ENCODE data around the gene ASTN2.
"Not testable (repeated sequence)": the region's sequence is repeated elsewhere in the genome, so short reads cannot be mapped to it uniquely, and the experiment has no call there.

ASTN2 gene

DNA sequence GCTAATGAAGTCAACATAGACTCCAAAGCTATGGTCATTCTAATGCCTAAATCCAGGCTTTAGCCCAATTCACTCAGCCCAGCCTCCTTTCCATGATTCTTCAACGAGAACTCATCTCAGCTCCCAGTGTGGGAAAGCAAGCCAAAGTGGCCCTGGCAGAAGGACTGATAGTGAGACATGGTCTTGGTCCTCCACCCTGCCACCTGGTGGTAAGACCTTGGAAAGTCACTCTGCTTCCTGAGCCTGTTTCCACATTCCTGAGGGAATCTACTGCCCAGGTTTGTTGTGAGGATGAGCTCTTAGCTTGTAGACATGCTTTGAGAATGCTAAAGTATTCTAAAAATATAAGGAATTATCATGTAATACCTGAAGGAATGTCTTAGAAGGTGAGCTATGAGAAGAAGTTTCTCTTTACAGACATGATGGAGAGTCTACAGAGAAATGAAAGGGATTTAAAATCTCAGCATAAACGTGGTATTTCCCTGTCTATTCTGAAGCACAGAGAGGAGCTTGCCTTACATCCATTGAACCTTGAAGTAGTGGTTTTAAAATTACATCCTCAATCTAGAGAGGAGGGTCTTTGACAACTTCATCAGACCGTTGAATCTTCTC, 554.2 kb downstream of the ASTN2 start:
- Histone ChIP-seq H3K27ac (ENCODE audit: low read depth, low read length) (no peak overlapping the region), H3K27me3 (ENCODE audit: control insufficient read depth in 1 of 2, insufficient read depth in 2 of 2, low read length in 2 of 2) (peaks cover 0 to 4% of the 10 kb centered on the region in 2 donors)

DNA sequence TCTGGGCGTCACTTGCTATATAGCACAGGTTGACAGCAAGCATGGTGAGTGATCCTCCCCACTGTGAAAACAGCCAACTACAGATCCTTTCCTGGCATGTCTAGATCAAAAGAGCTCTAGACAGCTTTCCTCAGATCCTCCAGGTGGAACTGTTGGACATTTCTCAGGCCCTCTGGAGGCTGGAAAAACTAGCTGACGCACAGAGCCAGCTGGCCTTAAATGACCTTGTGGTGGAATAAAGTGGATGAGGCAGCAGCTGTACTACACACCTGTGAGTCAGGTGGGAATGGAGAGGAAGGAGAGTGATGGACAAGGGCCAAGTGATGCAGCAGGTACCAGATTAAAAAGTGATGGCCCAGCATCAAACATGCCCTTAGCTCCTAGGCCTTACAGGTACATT, 555.1 kb downstream of the ASTN2 start:
- Histone ChIP-seq H3K9me3 (ENCODE audit: low read length) (no peaks in the 10 kb centered on the region), H3K27me3 (ENCODE audit: control insufficient read depth in 1 of 2, insufficient read depth in 2 of 2, low read length in 2 of 2) (peaks cover 0 to 4% of the 10 kb centered on the region in 2 donors), H3K4me1 (ENCODE audit: insufficient read depth, low read length) (no peaks in the 10 kb centered on the region), H3K36me3 (ENCODE audit: insufficient read depth, low read length) (no peaks in the 10 kb centered on the region), H3K9ac (ENCODE audit: low read length) (no peak overlapping the region), H3K27ac (ENCODE audit: low read depth, low read length) (no peak overlapping the region), H3K4me3 (ENCODE audit: low read depth in 1 of 2, low read length in 2 of 2) (no peak overlapping the region)

More for the DNA sequence above, 554.2 kb downstream of the ASTN2 start:
- Histone ChIP-seq H3K4me1 (ENCODE audit: insufficient read depth, low read length) (no peaks in the 10 kb centered on the region), H3K9ac (ENCODE audit: low read length) (no peak overlapping the region), H3K9me3 (ENCODE audit: low read length) (no peaks in the 10 kb centered on the region), H3K4me3 (ENCODE audit: low read depth in 1 of 2, low read length in 2 of 2) (no peak overlapping the region), H3K36me3 (ENCODE audit: insufficient read depth, low read length) (no peaks in the 10 kb centered on the region)

DNA sequence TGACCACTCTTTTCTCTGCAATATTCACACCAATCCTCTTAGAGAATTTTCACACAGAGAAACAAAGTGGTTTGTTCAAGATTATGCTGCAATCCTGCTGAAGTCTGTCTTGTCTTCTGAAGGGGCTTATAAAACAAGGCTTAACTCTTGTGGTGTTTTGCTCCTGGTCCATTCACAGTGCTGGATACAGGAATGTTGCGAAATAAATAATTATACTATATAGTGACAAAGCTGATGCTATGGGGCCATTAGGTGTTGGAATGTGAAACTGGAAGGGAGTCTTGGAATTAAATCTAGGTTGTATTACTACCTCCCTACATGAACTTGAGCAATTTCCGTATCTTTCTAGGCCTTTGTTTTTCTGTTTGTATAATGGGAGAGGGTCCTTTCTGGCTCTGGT, 557.5 kb downstream of the ASTN2 start:
- no peaks in the 10 kb centered on the region for H3K36me3 ChIP-seq (ENCODE audit: insufficient read depth, low read length)
- H3K27me3 ChIP-seq (ENCODE audit: control insufficient read depth in 1 of 2, insufficient read depth in 2 of 2, low read length in 2 of 2), result no peaks in the 10 kb centered on the region
- no peak overlapping the region for H3K4me3 ChIP-seq (ENCODE audit: low read depth in 1 of 2, low read length in 2 of 2)
- no peaks in the 10 kb centered on the region for H3K4me1 ChIP-seq (ENCODE audit: insufficient read depth, low read length)
- no peaks in the 10 kb centered on the region for H3K9me3 ChIP-seq (ENCODE audit: low read length)
- H3K9ac ChIP-seq (ENCODE audit: low read length), result no peak overlapping the region
- no peak overlapping the region for H3K27ac ChIP-seq (ENCODE audit: low read depth, low read length)

DNA sequence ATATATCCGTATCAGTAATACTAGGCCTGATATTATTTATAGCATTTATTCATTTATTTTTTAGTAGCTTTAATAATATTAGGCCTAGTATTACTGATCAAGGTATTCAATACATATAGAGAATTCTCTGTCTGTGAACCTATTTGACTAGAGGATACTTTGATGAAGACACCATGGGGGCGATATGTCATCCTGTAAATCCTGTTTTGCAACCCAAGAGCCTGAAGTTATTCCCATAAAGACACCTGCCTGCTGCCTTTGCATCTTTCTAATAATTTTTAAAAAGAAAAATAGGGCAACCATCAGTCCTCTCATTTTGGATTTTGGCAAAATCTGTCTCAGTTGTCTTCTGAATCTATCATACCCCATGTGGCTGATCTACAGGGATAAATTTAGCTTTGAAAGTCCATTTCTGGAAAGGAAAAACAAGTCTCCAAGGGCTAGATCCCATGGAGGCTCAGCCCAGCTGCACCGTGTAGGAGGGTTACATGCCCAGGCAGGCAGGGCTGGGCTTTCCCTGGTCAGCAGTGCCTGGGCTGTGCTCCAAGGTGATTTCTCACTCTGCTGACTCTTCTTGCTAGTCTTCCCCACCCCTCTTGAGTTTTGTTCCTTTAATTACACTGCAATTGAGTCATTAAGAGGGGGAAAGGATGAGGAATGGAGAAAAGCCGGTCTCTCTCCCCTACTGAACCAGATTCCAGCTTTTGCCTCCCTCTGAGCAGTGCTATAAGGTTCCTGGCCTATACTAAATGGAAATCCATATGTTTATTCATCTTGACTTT, 558.8 kb downstream of the ASTN2 start:
- H3K27me3 ChIP-seq (ENCODE audit: control insufficient read depth in 1 of 2, insufficient read depth in 2 of 2, low read length in 2 of 2), result no peaks in the 10 kb centered on the region
- H3K27ac ChIP-seq (ENCODE audit: low read depth, low read length), result no peak overlapping the region
- H3K4me1 ChIP-seq (ENCODE audit: insufficient read depth, low read length), result no peaks in the 10 kb centered on the region
- no peak overlapping the region for H3K4me3 ChIP-seq (ENCODE audit: low read depth in 1 of 2, low read length in 2 of 2)
- no peaks in the 10 kb centered on the region for H3K36me3 ChIP-seq (ENCODE audit: insufficient read depth, low read length)
- H3K9ac ChIP-seq (ENCODE audit: low read length), result no peak overlapping the region
- H3K9me3 ChIP-seq (ENCODE audit: low read length), result no peaks in the 10 kb centered on the region

DNA sequence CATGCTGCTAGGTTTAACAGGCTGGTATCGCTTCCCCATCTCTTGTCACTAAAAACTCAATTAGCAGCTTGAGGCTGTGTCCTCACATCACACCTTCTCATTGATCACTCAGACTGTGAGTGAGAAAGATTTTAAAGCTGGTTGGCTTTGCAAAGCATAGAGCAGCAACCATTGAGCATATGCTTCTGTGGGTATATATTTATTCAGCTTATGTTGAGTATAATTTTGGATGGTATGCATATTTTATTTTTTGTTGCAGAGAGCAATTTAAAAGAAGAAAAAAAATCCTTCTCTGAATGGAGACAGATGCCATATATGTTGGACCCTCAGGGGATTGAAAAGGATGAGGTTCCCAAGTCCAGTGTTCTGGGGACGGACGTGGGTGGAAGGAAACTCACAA, 565.1 kb downstream of the ASTN2 start:
- no peaks in the 10 kb centered on the region for H3K4me1 ChIP-seq (ENCODE audit: insufficient read depth, low read length)
- no peak overlapping the region for H3K9ac ChIP-seq (ENCODE audit: low read length)
- no peaks in the 10 kb centered on the region for H3K9me3 ChIP-seq (ENCODE audit: low read length)
- no peaks in the 10 kb centered on the region for H3K27me3 ChIP-seq (ENCODE audit: control insufficient read depth in 1 of 2, insufficient read depth in 2 of 2, low read length in 2 of 2)
- no peak overlapping the region for H3K27ac ChIP-seq (ENCODE audit: low read depth, low read length)
- H3K36me3 ChIP-seq (ENCODE audit: insufficient read depth, low read length), result no peaks in the 10 kb centered on the region
- no peak overlapping the region for H3K4me3 ChIP-seq (ENCODE audit: low read depth in 1 of 2, low read length in 2 of 2)

DNA sequence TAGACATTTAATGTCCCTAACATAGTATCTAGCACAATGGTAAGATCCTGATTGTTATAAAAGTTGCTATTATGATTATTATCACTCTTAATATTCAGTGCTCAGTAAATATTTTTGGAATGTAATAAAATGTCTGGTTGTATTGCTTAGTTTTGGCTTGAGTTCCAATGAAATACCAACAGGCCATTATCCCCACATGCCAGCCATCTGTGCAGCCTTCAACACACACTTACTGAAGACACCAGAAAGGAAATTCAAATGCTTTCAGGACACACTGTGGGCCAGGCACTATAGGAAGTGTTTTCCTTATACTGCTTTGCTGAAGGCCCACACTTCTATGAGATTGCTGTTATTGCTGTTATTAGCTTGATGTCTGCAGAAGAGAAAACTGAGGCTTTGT, 570.2 kb downstream of the ASTN2 start:
- Histone ChIP-seq H3K27ac (ENCODE audit: low read depth, low read length) (no peak overlapping the region), H3K4me1 (ENCODE audit: insufficient read depth, low read length) (no peaks in the 10 kb centered on the region), H3K9ac (ENCODE audit: low read length) (no peak overlapping the region), H3K27me3 (ENCODE audit: control insufficient read depth in 1 of 2, insufficient read depth in 2 of 2, low read length in 2 of 2) (no peaks in the 10 kb centered on the region), H3K4me3 (ENCODE audit: low read depth in 1 of 2, low read length in 2 of 2) (no peak overlapping the region), H3K9me3 (ENCODE audit: low read length) (no peaks in the 10 kb centered on the region), H3K36me3 (ENCODE audit: insufficient read depth, low read length) (no peaks in the 10 kb centered on the region)

DNA sequence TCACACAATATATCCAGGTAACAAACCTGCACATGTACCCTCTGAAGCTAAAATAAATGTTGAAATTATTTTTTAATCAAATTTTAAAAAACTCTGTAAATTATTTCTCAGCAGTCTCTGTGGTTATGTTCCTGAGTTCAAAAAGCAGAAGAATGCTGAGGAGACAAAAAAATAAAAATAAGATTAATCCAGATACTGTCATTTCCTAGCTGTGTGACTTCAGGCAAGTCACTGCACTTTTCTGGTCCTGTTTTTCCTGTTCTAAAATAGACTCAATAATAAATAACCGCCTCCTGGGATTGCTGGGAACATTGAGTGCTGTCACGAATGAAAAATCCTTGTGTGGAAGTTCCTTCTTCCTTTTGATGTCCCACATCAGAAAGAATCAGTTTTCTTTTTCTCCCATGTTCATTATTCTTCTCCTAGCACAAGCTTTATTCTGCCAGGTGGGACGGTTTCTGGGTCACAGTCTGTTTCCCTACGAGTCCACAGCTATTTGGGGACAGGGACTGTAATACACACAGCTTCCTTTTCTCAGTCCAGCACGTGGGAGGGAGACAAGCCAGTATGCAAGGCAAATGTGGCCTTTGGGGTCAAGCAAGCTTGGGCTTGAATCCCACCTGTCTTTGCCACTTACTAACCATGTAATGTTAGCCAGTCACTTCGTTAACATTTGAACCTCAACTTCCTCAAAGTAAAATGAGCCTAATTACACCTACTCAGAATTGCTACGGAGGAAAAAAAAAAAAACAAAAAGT, 570.8 kb downstream of the ASTN2 start:
- H3K27ac ChIP-seq (ENCODE audit: low read depth, low read length), result no peak overlapping the region
- H3K4me1 ChIP-seq (ENCODE audit: insufficient read depth, low read length), result no peaks in the 10 kb centered on the region
- no peaks in the 10 kb centered on the region for H3K27me3 ChIP-seq (ENCODE audit: control insufficient read depth in 1 of 2, insufficient read depth in 2 of 2, low read length in 2 of 2)
- no peak overlapping the region for H3K4me3 ChIP-seq (ENCODE audit: low read depth in 1 of 2, low read length in 2 of 2)
- H3K36me3 ChIP-seq (ENCODE audit: insufficient read depth, low read length), result no peaks in the 10 kb centered on the region
- no peaks in the 10 kb centered on the region for H3K9me3 ChIP-seq (ENCODE audit: low read length)
- H3K9ac ChIP-seq (ENCODE audit: low read length), result no peak overlapping the region

DNA sequence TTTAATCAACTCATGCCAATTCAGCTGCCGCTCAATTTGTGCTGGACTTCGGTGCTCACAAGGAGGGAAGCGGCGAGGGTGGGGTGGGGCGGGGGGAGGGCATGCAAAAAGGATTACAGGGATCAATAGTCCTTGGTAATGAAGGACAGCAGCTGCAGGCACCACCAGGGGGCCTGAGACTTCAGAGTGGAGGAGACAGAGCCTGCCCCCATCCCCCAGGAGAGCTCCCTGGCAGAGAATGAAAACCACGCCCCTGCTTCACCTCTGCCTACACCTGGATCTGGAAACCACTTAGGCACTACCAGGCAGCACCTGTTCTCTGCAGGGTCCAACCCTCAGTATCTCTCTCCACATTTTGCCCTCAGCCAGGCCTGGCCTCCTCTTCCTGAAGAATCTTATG, 572.2 kb downstream of the ASTN2 start:
- no peak overlapping the region for H3K27ac ChIP-seq (ENCODE audit: low read depth, low read length)
- H3K27me3 ChIP-seq (ENCODE audit: control insufficient read depth in 1 of 2, insufficient read depth in 2 of 2, low read length in 2 of 2), result no peaks in the 10 kb centered on the region
- no peaks in the 10 kb centered on the region for H3K36me3 ChIP-seq (ENCODE audit: insufficient read depth, low read length)
- H3K4me1 ChIP-seq (ENCODE audit: insufficient read depth, low read length), result no peaks in the 10 kb centered on the region
- no peaks in the 10 kb centered on the region for H3K9me3 ChIP-seq (ENCODE audit: low read length)
- no peak overlapping the region for H3K9ac ChIP-seq (ENCODE audit: low read length)
- no peak overlapping the region for H3K4me3 ChIP-seq (ENCODE audit: low read depth in 1 of 2, low read length in 2 of 2)

DNA sequence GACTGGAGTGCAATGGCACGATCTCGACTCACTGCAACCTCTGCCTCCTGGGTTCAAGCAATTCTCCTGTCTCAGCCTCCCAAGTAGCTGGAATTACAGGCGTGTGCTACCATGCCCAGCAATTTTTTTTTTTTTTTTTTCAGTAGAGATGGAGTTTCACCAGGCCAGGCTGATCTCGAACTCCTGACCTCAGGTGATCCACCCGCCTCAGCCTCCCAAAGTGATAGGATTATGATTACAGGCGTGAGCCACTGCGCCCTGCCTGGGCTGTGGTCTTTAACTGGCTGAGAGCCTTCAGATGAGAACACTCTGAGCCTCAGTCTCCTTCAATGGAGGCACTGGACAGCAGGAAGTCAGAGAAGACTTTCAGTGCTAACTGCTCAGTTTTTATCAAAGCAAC, 576.4 kb downstream of the ASTN2 start:
- not testable (repeated sequence) for H3K4me1 ChIP-seq (ENCODE audit: insufficient read depth, low read length); H3K4me3 ChIP-seq (ENCODE audit: low read depth in 1 of 2, low read length in 2 of 2); H3K9ac ChIP-seq (ENCODE audit: low read length); H3K27ac ChIP-seq (ENCODE audit: low read depth, low read length); H3K36me3 ChIP-seq (ENCODE audit: insufficient read depth, low read length); H3K27me3 ChIP-seq (ENCODE audit: control insufficient read depth in 1 of 2, insufficient read depth in 2 of 2, low read length in 2 of 2); H3K9me3 ChIP-seq (ENCODE audit: low read length)

DNA sequence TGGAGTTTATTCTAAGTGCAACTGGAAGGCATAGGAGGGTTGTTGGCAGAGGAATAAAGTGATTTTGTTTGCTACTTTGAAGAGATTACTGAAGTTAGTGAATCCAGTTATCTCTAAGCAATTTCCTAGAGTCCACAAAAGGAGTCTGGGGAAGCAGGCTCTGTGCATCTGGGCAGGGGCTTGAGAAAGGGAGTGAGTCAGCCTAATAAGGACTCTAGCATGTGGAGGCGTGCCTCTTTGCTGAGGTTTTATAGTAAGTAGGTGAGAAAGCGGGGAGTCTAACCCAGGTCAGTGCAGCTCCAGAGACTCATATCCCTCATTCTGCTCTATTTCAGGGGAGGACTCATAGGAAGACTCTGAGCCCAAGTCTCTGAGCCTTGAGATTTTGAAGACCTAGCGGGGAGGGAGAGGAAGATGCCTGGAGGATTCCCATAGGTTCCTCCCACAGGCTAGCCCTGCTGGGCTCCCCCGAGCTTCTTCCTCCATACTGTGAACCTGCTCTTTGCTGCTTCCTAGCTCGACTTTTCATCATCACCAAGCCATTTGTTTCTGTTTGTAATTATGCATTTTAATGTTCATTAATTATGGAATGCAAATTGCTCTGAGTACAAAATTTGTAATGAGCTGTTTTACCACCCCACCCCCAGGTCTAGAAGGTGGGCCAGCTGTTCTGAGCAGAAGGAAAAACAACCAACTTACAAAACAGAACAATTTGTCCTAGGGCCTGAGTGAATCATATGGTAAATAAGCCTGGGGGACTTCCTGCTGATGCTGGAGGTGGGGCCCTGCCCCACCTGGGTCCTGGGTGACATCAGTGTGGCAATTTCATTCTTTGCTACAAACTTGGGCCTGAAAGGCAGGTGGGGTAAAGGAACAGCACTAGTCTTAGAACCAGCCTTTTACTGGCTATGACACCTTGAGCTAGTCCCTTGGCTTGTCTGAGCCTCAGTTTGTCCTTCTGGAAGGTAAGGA, 577.6 kb downstream of the ASTN2 start:
- Histone ChIP-seq H3K27me3 (ENCODE audit: control insufficient read depth in 1 of 2, insufficient read depth in 2 of 2, low read length in 2 of 2) (no peaks in the 10 kb centered on the region), H3K9ac (ENCODE audit: low read length) (no peak overlapping the region), H3K4me3 (ENCODE audit: low read depth in 1 of 2, low read length in 2 of 2) (no peak overlapping the region), H3K4me1 (ENCODE audit: insufficient read depth, low read length) (no peaks in the 10 kb centered on the region), H3K9me3 (ENCODE audit: low read length) (no peaks in the 10 kb centered on the region), H3K27ac (ENCODE audit: low read depth, low read length) (no peak overlapping the region), H3K36me3 (ENCODE audit: insufficient read depth, low read length) (no peaks in the 10 kb centered on the region)

DNA sequence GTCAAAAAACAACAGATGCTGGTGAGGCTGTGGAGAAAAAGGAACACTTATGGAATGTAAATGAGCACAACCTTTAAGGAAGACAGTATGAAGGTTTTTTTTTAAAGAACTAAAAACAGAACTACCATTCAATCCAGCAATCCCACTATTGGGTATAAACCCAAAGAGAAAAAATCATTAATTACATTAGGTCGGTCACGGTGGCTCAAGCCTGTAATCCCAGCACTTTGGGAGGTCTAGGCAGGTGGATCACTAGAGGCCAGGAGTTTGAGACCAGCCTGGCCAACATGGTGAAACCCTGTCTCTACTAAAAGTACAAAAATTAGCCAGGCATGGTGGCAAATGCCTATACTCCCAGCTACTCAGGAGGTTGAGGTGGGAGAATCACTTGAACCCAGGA, 584.5 kb downstream of the ASTN2 start:
- H3K36me3 ChIP-seq (ENCODE audit: insufficient read depth, low read length); H3K9ac ChIP-seq (ENCODE audit: low read length); H3K4me3 ChIP-seq (ENCODE audit: low read depth in 1 of 2, low read length in 2 of 2); H3K9me3 ChIP-seq (ENCODE audit: low read length); H3K4me1 ChIP-seq (ENCODE audit: insufficient read depth, low read length); H3K27me3 ChIP-seq (ENCODE audit: control insufficient read depth in 1 of 2, insufficient read depth in 2 of 2, low read length in 2 of 2); H3K27ac ChIP-seq (ENCODE audit: low read depth, low read length): not testable (repeated sequence)

Measured in muscle layer of colon (tissue), 2 donors.